Progenitor cell of endocrine pancreas (in vitro differentiated cells): ENCODE results near the gene COMT. TPM values are rescaled to one million over a fixed set of nuclear protein-coding genes. Genes with fewer than 3 reads are reported as not detected.

Experiments used
- DNase-seq: peaks from one replicate; pipeline ENCODE4 v3.0.0; 2021; ENCODE audit warnings: low spot score; ENCODE audit not compliant: unreplicated experiment
- H3K27ac Mint-ChIP-seq: 2 replicates; pipeline ENCODE4 v1.8.0; 2021; ENCODE audit warnings: mild to moderate bottlenecking, moderate library complexity, mixed read lengths
- H3K27me3 Mint-ChIP-seq: 2 replicates; pipeline ENCODE4 v1.8.0; 2021; ENCODE audit warnings: mixed read lengths
- H3K36me3 Mint-ChIP-seq: 2 replicates; pipeline ENCODE4 v1.8.0; 2022; ENCODE audit warnings: mixed read lengths; ENCODE audit not compliant: insufficient read depth
- H3K4me1 Mint-ChIP-seq: 2 replicates; pipeline ENCODE4 v1.8.0; 2021; ENCODE audit warnings: low read depth, mixed read lengths
- H3K4me3 Mint-ChIP-seq: 2 replicates; pipeline ENCODE4 v1.8.0; 2021; ENCODE audit warnings: low read depth, mild to moderate bottlenecking, moderate library complexity, mixed read lengths
- H3K9me3 Mint-ChIP-seq: 2 replicates; pipeline ENCODE4 v1.8.0; 2021; ENCODE audit warnings: low read depth, mixed read lengths
- CTCF ChIP-seq: fragments of 200-600 bp; sonication (generic); IDR thresholded peaks from one replicate; pipeline ENCODE4 v1.5.0; 2021; ENCODE audit warnings: antibody characterized with exemption, mild to moderate bottlenecking; ENCODE audit not compliant: unreplicated experiment
- total RNA-seq: library from RNA; stranded (reverse); gene quantifications from 2 replicates; pipeline ENCODE4 v1.2.1, GENCODE V29; 2021

The COMT gene
- total RNA-seq, 1 donor from 2014 or later: 48.7 TPM

DNA sequence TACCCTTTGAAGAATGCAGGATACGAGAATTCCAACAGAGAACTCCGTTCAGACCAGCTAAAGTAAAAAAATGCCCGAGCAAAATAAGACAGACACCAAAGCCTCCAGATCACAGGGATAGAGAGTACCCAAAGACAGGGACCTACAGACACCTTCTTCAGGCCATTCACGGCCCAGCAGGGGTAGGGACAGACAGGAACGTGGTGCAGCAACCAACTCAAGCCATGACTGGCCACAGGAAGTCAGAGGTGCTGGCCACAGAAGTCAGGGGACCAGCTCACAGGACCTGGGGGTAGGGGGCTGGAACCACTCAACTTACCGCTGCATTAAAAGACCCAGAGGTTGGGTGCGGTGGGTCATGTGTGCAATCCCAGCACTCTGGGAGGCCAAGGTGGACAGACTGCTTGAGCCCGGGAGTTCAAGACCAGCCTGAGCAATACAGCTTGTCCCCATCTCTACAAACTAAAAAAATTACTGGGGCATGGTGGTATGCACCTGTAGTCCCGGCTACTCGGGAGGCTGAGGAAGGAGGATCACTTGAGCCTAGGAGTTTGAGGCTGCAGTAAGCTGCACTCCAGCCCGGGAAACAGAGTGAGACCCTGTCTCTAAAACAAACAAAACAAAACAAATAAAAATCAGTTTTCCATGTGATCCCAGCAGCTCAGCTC lies 39.9 kb upstream of the COMT start:
- H3K4me3 Mint-ChIP-seq: no peak overlapping the region
- no peak for TF ChIP-seq CTCF
- H3K36me3 Mint-ChIP-seq: peaks cover 1% of the 10 kb centered on the region
- DNase-seq: no peak
- H3K9me3 Mint-ChIP-seq: no peaks in the 10 kb centered on the region
- H3K4me1 Mint-ChIP-seq: peaks cover 5% of the 10 kb centered on the region
- H3K27ac Mint-ChIP-seq: no peak overlapping the region
- peaks cover 4% of the 10 kb centered on the region for H3K27me3 Mint-ChIP-seq

DNA sequence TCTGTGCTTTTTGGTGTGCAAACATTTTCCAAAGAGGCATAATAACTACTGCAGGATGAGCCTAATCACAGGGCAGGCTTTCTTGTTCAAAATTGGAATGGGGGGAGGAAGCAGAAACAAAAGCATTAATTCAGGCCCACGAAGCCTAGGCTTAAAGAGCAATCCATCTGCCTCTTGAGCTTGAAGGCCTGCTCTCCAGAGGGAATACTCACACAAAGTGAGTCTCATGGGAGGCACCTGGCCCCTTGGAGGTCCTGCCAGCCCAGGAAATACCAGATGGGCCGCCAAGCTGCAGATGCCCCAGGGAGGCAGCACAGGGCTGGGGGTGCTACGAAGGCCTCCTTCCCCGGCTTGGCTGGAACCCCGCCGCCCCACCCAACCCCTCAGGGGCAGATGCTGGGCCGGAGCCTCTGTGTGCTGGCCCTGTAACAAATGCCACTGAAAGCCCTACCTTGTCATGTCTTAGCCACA lies 39.3 kb upstream of the COMT start:
- H3K27me3 Mint-ChIP-seq: peaks cover 4% of the 10 kb centered on the region
- peaks cover 5% of the 10 kb centered on the region for H3K4me1 Mint-ChIP-seq
- no peaks in the 10 kb centered on the region for H3K9me3 Mint-ChIP-seq
- DNase-seq: no peak
- TF ChIP-seq CTCF: no peak
- H3K4me3 Mint-ChIP-seq: no peak overlapping the region
- H3K27ac Mint-ChIP-seq: no peak overlapping the region
- H3K36me3 Mint-ChIP-seq: peaks cover 1% of the 10 kb centered on the region

DNA sequence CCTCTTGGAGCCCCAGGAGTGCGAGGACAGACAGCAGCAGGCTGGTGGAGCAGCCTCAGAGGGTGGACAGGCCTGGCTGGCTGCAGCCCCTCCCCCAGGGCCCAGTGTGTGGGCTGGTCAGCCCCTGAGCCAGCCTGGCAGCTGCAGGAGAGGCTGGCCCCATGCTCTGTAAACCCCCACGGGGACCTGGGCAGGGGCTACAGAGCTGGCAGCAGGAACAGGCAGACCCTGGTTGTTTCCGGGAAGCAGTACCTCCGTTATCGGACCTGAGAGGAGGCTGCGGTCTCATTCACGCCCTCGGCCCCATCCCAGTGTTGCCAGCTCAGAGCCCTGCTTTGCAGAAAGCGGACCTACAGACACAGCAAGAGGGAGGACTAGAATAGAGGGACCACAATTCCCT lies 38.5 kb upstream of the COMT start:
- no peak for TF ChIP-seq CTCF
- Mint-ChIP-seq H3K4me3 (no peak overlapping the region), H3K36me3 (peaks cover 1% of the 10 kb centered on the region), H3K4me1 (peaks cover 5% of the 10 kb centered on the region), H3K9me3 (no peaks in the 10 kb centered on the region), H3K27me3 (peaks cover 4% of the 10 kb centered on the region), H3K27ac (no peak overlapping the region)
- DNase-seq: no peak

DNA sequence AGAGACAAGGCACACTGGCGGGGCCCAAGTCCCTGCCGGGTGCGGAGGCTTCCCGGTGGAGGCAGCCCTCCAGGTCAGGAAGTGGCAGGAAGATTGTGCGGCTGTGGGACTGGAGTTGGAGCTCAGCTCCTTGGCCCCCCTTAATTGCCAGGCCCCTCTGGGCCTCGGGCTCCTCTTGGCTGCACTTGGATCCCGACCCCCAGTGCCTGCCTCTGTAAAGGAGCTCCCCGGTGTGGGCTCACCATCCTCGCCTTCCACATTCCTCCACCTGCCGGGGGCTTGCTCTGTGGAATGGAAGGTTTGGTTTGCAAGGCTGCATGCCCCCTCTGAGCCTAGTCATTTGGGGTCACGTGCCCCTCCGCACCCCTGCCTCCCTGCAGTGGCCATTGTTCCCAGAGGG lies 38.1 kb upstream of the COMT start:
- peaks cover 4% of the 10 kb centered on the region for H3K27me3 Mint-ChIP-seq
- H3K9me3 Mint-ChIP-seq: no peaks in the 10 kb centered on the region
- H3K4me1 Mint-ChIP-seq: peaks cover 5% of the 10 kb centered on the region
- no peak overlapping the region for H3K27ac Mint-ChIP-seq
- peaks cover 1% of the 10 kb centered on the region for H3K36me3 Mint-ChIP-seq
- H3K4me3 Mint-ChIP-seq: no peak overlapping the region
- DNase-seq: no peak
- no peak for TF ChIP-seq CTCF

- peaks cover 1% of the 10 kb centered on the region for H3K36me3 Mint-ChIP-seq
- peaks cover 4% of the 10 kb centered on the region for H3K27me3 Mint-ChIP-seq
- H3K4me3 Mint-ChIP-seq: no peak overlapping the region
- H3K4me1 Mint-ChIP-seq: peaks cover 5% of the 10 kb centered on the region
- no peak for DNase-seq
- H3K27ac Mint-ChIP-seq: no peak overlapping the region
- H3K9me3 Mint-ChIP-seq: no peaks in the 10 kb centered on the region
- no peak for TF ChIP-seq CTCF
Observed at GRCh38 chr22:19904174-19904856, 37.3 kb upstream of the COMT start.
